ENCODE results near the gene TBCK.

DNA sequence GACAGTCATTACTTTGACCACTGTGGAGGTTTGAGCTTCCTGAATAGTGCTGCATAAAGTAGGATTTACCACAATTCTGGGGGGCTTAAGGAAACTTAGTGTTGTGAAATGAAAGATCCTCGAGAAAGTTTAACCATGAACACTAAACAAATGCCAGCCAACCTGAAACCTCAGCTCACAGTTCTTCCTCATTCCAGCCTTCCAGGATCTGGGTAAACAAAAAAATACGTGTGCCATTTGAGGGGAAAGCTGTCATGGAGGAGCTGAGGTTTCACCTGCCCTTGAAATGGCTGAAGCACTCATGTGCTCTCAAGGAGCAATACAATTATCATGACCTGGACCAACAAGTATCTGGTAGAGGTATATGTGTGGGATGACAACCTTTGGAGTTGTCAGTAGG lies 278.0 kb downstream of the TBCK start:
- TF ChIP-seq, protein P1, sequence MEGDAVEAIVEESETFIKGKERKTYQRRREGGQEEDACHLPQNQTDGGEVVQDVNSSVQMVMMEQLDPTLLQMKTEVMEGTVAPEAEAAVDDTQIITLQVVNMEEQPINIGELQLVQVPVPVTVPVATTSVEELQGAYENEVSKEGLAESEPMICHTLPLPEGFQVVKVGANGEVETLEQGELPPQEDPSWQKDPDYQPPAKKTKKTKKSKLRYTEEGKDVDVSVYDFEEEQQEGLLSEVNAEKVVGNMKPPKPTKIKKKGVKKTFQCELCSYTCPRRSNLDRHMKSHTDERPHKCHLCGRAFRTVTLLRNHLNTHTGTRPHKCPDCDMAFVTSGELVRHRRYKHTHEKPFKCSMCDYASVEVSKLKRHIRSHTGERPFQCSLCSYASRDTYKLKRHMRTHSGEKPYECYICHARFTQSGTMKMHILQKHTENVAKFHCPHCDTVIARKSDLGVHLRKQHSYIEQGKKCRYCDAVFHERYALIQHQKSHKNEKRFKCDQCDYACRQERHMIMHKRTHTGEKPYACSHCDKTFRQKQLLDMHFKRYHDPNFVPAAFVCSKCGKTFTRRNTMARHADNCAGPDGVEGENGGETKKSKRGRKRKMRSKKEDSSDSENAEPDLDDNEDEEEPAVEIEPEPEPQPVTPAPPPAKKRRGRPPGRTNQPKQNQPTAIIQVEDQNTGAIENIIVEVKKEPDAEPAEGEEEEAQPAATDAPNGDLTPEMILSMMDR (conservative IDR thresholded peaks at IDR 0.05 in 1 of 2, IDR thresholded peaks at IDR 0.05 in 1 of 2; ENCODE audit: extremely low read depth in 1 of 2, insufficient read depth in 1 of 2, low read depth in 1 of 2, low read length in 2 of 2), result no peak
- no peak for TF ChIP-seq EZH2 (IDR thresholded peaks at IDR 0.05; ENCODE audit: borderline replicate concordance, low read length)

All from mammary epithelial cell (primary cell).